HL-60 (cell line): ENCODE measurements around the gene SYCP2.

Source experiments
- DNase-seq, 2 experiments: peaks; one replicate each; pipeline ENCODE4 v3.0.0-alpha.2; 2010 to 2020; ENCODE audit warnings: low read depth in 1 of 2, low spot score in 1 of 2
- H3K27ac ChIP-seq: fragments of 250-450 bp; sonication (Bioruptor Pico); replicated peaks from 2 replicates; pipeline ENCODE4 v1.5.1; 2020; ENCODE audit warnings: mild to moderate bottlenecking, moderate library complexity
- H3K27me3 ChIP-seq: fragments of 250-450 bp; sonication (Bioruptor Pico); 2 replicates; pipeline ENCODE4 v1.5.1; 2021; ENCODE audit warnings: mild to moderate bottlenecking, moderate library complexity; ENCODE audit not compliant: insufficient read depth, poor library complexity, severe bottlenecking
- H3K4me3 ChIP-seq: replicated peaks from 2 replicates; pipeline ENCODE4 v1.5.1; 2011; ENCODE audit warnings: mild to moderate bottlenecking, control low read depth, low read length; ENCODE audit not compliant: insufficient read depth
- GABPA ChIP-seq: IDR thresholded peaks from 2 replicates; pipeline ENCODE4 v1.6.1; 2012; ENCODE audit warnings: low read depth
- POLR2AphosphoS5 ChIP-seq: IDR thresholded peaks from 2 replicates; pipeline ENCODE4 v1.6.1; 2012; ENCODE audit warnings: low read depth
- SPI1 ChIP-seq: IDR thresholded peaks from 2 replicates; pipeline ENCODE4 v1.6.1; 2012; ENCODE audit warnings: low read depth, mild to moderate bottlenecking, borderline replicate concordance
- TF ChIP-seq, protein P1 (sequence below): IDR thresholded peaks from 2 replicates; pipeline ENCODE4 v1.6.1; 2012; ENCODE audit warnings: low read depth; ENCODE audit not compliant: insufficient replicate concordance
- TF ChIP-seq, protein P2 (sequence below): IDR thresholded peaks from one replicate; pipeline ENCODE4 v1.5.1; 2011; ENCODE audit warnings: low read length, control low read depth, inconsistent platforms; ENCODE audit not compliant: insufficient read depth

The SYCP2 gene

DNA sequence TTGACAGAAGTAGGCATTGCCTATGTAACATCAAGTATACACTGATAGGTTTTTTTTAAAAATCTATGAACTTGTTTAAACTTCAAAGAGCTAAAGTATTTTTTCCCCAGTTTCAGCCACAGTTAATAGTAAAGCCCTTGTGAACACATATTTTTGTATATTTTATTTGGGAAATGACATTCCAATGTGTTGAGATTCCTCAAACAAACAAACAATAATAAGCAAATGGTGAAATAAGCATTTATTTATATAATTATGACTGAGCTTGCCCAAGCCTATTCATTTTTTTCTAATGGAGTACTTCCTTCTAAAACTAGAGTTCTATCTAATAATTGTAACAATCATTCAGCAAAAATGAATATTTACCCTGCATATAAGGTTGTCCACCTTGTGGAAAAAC lies 12.5 kb downstream of the SYCP2 start:
- no peak for TF ChIP-seq SPI1
- no peak for TF ChIP-seq POLR2AphosphoS5

DNA sequence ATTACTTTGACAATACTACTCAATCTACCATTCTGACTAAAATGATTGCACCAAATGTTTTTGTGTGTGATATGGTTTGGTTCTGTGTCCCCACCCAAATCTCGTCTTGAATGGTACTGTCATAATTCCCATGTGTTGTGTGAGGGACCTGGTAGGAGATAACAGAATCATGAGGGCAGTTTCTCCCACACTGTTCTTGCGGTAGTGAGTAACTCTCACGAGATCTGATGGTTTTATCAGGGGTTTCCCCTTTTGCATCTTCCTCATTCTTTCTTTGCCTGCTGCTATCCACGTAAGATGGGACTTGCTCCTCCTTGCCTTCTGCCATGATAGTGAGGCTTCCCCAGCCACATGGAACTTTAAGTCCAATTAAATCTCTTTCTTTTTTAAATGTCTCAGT lies 20.8 kb downstream of the SYCP2 start:
- Histone ChIP-seq H3K4me3 (no peak overlapping the region), H3K27me3 (no peaks in the 10 kb centered on the region), H3K27ac (no peak overlapping the region)
- TF ChIP-seq SPI1, result peak; percentile 61; the same call in 1 of the 2 replicates
- TF ChIP-seq, protein P1, sequence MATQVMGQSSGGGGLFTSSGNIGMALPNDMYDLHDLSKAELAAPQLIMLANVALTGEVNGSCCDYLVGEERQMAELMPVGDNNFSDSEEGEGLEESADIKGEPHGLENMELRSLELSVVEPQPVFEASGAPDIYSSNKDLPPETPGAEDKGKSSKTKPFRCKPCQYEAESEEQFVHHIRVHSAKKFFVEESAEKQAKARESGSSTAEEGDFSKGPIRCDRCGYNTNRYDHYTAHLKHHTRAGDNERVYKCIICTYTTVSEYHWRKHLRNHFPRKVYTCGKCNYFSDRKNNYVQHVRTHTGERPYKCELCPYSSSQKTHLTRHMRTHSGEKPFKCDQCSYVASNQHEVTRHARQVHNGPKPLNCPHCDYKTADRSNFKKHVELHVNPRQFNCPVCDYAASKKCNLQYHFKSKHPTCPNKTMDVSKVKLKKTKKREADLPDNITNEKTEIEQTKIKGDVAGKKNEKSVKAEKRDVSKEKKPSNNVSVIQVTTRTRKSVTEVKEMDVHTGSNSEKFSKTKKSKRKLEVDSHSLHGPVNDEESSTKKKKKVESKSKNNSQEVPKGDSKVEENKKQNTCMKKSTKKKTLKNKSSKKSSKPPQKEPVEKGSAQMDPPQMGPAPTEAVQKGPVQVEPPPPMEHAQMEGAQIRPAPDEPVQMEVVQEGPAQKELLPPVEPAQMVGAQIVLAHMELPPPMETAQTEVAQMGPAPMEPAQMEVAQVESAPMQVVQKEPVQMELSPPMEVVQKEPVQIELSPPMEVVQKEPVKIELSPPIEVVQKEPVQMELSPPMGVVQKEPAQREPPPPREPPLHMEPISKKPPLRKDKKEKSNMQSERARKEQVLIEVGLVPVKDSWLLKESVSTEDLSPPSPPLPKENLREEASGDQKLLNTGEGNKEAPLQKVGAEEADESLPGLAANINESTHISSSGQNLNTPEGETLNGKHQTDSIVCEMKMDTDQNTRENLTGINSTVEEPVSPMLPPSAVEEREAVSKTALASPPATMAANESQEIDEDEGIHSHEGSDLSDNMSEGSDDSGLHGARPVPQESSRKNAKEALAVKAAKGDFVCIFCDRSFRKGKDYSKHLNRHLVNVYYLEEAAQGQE, result no peak
- DNase-seq, result peak in 1 of 2 experiments; percentile 56

More for the DNA sequence above, 12.5 kb downstream of the SYCP2 start:
- no peak overlapping the region for H3K27ac ChIP-seq
- H3K4me3 ChIP-seq, result no peak overlapping the region
- H3K27me3 ChIP-seq, result no peaks in the 10 kb centered on the region
- DNase-seq, result no peak

DNA sequence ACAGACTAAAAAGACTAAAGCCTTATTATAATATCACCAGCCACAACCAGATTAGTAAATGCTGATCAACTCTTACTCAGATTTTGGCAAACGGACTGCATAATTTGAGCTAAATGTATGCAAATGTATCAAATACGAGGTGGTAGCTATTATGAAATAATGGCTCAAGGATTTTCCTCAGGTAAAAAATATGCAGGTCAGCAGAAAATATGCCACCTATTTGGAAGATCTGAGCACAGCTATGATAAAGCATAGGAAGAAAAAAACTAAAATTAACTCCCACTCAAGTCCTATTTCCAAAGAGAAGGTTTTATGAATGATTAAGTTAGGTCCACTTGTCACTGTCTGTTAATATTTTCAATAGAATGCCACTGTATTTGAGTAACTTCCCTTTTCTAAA lies 22.4 kb downstream of the SYCP2 start:
- Histone ChIP-seq H3K4me3 (no peak overlapping the region), H3K27ac (no peak overlapping the region), H3K27me3 (no peaks in the 10 kb centered on the region)
- no peak for DNase-seq
- TF ChIP-seq, protein P2, sequence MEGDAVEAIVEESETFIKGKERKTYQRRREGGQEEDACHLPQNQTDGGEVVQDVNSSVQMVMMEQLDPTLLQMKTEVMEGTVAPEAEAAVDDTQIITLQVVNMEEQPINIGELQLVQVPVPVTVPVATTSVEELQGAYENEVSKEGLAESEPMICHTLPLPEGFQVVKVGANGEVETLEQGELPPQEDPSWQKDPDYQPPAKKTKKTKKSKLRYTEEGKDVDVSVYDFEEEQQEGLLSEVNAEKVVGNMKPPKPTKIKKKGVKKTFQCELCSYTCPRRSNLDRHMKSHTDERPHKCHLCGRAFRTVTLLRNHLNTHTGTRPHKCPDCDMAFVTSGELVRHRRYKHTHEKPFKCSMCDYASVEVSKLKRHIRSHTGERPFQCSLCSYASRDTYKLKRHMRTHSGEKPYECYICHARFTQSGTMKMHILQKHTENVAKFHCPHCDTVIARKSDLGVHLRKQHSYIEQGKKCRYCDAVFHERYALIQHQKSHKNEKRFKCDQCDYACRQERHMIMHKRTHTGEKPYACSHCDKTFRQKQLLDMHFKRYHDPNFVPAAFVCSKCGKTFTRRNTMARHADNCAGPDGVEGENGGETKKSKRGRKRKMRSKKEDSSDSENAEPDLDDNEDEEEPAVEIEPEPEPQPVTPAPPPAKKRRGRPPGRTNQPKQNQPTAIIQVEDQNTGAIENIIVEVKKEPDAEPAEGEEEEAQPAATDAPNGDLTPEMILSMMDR, result no peak
- TF ChIP-seq POLR2AphosphoS5, result no peak
- TF ChIP-seq SPI1, result no peak
- TF ChIP-seq, protein P1, result no peak
- no peak for TF ChIP-seq GABPA

DNA sequence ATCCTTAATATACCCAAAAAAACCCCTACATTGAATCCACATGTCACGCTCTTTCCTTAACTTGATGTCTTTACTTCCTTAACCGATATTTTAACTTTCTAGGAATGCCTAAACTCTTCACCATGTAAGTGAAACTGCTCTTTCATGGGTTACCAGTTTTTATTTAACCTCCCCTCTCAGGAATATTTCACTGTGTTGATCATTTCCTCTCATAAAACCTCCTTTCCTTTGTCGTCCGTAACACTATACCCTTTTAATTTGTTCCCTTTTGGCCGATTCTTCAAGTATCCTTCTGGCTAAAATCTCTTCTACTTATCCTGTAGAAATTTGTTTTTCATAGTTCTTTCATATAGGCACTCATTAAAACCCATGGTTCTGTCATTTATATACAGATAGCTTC lies 24.6 kb downstream of the SYCP2 start:
- Histone ChIP-seq H3K27me3 (peaks cover 4% of the 10 kb centered on the region), H3K4me3 (no peak overlapping the region), H3K27ac (no peak overlapping the region)
- DNase-seq, result no peak
- TF ChIP-seq GABPA (no peak), SPI1 (no peak), POLR2AphosphoS5 (no peak)
- TF ChIP-seq, protein P2, result no peak
- TF ChIP-seq, protein P1, result no peak
